GM19099 (cell line): Measurements from ENCODE around the gene TRIB2.

Source experiments
- POLR2A ChIP-seq: IDR thresholded peaks from 3 replicates; pipeline ENCODE4 v1.6.1; 2011; ENCODE audit warnings: low read depth; ENCODE audit not compliant: insufficient read length; ENCODE audit errors: extremely low read depth

TRIB2 gene

DNA sequence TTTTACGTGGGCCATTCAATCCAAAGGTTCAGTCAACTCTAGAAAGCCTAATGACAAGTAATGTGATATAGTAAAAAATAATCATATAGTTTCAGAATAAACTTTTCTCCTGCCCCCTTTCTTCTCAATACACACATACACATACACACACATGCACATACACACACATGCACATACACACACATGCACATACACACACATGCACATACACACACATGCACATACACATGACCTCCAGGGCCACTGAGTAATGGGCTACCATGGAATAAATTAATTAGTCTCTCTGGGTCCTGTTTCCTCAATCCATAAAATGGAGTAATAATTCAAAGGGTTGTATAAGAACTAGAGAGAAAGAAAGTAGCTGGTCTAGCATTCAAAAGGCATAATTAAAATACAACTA is 5.4 kb upstream of the TRIB2 start:
- TF ChIP-seq POLR2A, result no peak

DNA sequence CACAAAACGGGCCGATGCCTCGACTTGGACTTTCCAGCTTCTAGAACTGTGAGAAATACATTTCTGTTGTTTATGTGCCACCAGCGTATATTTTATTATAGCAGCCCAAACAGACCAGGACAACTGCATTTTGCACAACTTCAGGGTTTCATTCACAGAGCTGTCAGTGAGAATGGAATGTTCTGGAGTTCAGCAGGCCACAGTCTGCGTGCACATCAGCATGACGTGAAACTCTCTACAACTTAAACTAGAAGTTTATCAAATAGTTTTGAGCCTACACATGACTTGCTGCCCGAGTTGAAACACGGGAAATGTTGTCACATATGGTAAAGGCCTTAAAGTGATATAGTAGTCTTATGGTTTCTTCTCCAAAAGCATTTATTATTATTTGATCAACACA is 3.9 kb upstream of the TRIB2 start:
- no peak for TF ChIP-seq POLR2A

DNA sequence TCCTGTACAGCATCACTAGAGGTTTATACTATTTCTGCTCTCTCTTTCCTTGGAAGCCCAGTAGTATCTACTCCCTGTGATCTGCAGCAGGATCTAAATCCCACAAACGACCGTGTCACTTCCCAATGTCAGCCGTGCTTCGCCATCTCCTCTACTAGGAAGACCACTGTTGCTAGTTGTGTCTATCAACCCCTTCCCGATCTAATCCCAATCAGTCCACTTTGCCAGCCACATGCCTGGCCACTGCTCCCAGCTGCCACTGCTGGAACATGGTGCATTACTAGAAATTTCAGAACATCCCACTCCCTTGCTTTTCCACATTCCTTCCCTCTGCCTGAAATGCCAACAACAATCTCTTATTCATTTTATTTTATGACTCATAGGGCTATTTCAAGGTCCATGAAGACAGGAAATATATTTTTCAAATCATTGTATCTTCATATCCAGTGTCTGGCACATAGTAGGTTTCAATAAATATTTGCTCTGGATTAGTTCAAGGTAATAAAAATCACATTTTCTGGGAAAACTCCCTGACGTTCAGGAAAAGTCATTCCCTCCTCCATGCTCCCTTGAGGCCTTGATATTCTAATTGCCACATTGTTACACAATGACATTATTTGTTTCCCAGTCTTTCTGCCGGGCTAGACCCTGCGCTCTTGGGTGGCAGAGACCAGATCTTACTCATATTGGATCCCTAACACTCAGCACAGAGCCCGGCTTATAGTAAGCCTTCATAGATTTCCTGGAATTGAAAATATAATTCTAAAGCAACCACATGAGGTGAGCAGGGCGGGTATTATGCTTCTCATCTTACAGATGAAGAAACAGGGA is 2.1 kb upstream of the TRIB2 start:
- no peak for TF ChIP-seq POLR2A

DNA sequence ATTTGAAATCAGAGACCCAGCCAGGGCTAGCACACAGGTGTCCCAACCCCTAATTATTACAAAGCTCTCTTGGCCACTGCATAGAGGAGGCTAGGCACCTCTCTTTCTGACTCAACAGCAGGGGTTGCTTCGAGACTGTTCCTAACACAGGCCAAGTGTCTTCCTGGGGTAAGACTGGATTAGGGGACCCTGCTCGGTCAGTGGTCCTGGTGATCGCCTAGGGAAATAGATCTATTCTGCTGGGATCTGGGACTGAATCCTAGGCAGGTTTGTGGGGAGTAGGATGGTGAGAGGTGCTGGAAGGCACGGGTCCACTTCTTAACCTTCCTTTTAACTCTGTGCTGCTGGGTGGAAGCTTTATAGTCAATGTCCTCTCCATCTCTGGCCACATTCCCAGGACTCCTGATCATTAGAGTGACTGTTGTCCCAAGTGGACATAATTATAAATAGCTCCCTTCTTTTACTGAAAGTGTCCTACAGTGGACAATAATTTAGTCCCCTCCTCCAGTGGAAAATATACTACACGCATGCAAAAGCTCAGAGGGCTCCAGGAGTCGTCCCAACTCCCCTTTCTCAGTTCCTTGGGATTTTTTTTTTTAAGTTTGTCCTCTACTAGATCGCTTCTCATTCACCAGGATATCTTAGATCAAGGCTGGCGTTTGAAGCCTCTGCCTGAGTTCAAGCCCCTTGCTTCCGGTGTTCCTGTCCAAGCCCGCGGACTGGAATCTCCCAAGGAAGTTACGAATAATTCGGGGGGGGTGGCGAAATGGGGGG is 1.3 kb upstream of the TRIB2 start:
- no peak for TF ChIP-seq POLR2A

DNA sequence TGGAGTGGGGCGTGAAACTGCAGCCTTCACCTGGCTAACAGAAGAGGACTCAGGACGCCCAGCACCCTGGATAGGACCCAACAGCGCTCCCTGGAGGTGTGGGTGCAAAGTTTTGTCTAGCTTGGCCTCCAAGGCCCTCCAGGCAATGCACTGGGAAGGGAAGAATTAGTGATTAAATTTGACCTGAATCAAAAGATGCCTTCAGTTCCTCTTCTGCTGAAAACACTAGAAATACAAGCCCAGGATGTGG is 779 bp upstream of the TRIB2 start:
- TF ChIP-seq POLR2A, result no peak

DNA sequence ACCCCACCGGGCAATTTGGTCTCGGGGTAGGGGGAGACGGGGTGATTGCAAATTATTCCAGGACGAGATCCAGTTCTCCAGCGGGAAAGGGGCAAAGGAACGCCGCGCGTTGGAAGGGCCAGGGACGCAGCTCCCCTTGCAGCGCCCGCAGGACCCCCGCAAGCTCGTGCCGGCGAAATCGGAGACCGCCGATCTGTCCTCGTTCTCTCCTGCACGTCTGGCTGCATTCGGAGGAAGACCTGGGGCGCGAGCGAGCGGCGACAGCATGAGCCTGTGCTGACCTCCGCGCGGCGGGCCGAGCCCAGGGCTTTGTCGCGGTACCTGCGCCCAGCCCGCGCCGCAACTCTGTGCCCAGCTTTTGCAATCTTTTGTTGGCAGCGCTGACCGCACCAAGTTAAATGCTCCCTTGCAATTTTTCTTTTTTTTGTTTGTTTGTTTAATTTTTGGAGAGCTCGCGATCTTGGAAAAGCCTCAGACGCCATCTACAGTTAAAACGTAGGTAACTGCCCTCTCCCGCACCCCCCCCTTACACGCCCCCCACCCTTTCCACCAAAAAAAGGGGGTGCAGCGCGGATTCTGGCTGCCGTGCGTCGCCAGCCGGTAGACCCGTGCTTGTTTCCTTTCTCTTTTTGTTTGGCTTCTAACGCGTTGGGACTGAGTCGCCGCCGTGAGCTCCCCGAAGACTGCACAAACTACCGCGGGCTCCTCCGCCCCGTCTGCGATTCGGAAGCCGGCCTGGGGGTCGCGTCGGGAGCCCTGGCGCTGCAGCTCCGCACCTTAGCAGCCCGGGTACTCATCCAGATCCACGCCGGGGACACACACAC is 667 bp downstream of the TRIB2 start:
- TF ChIP-seq POLR2A, result no peak

DNA sequence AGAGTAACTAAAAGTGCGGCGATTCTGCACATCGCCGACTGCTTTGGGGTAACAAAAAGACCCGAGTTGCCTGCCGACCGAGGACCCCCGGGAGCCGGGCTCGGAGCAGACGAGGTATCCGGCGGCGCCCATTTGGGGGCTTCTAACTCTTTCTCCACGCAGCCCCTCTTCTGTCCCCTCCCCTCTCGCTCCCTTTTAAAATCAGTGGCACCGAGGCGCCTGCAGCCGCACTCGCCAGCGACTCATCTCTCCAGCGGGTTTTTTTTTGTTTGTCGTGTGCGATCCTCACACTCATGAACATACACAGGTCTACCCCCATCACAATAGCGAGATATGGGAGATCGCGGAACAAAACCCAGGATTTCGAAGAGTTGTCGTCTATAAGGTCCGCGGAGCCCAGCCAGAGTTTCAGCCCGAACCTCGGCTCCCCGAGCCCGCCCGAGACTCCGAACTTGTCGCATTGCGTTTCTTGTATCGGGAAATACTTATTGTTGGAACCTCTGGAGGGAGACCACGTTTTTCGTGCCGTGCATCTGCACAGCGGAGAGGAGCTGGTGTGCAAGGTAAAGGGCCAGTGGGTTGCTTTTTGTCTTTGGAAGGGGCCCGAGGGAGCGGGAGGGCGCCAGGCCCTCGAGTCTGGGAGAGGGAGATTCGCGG is 1.4 kb downstream of the TRIB2 start:
- no peak for TF ChIP-seq POLR2A

DNA sequence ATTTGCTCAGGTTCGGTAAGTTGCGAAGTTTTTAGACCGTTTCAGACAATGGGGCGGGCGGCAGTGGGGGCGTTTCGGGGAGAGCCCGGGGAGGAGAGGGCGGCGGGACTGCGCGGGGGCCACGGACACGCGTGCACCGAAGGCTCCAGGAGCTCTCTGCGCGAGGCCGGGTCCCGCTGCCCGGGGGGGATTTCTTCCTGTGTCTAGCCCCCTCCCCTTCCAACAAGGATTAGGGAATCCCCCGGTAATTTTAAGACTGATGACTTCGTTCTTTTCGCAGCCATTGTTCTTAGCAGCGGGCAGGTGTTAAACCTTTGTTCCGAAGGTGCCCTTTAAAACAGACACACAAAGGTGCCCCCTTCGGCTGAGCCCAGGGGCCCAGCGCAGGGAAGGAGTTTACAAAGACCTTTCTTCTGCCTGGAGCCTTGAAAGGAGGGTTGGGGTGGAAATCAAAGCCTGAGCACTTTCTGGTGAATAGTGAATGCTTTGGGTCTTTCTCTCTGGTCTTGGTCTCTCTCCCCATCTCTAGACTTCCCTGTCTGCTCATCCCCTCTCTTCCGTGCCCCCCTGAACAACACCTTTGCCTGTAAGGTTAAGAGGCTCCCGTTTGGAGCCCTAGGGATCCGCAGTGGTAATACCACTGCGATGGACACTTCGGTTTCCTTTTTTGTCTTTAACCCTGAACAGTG is 2.1 kb downstream of the TRIB2 start:
- no peak for TF ChIP-seq POLR2A

DNA sequence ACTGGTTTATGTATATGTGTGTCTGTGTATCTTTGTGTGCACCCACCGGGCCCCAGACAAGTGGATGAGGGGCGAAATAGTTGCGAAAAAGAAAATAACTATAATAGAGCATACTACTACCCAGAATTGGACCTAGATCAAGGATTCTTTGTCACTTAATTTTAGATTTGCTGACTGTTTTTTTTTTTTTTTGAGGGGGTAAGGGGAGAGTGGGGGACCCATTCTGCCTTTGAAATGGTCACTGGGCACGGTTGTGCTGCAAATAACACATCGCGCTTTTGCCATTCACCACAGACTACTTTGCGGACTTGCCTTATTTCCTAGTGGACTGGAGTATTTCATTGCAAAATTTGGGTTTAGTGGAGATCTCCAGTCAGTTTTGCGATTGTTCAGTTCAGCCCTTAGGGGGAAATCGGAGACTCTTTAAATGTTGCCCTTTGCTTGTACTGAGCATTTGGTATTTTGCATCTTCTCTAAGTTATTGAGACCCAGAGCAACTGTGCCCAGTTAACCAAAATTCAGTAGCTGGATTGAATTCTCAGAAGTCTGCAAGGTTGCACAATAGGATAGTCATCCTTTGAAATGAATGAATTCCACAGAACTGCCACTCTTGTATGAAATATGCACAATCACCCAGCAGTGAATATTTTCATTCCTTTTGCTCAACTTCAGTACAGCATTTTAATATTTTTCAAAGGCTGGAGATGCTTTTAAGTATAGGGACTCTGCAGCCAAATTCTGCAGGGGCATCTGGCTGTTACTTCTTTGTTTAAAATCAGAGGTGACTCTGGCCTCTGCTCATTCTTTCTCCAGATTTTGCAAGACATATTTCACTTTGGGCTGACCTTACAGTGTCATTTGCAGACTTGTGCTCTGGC is 2.9 kb downstream of the TRIB2 start:
- TF ChIP-seq POLR2A, result no peak

DNA sequence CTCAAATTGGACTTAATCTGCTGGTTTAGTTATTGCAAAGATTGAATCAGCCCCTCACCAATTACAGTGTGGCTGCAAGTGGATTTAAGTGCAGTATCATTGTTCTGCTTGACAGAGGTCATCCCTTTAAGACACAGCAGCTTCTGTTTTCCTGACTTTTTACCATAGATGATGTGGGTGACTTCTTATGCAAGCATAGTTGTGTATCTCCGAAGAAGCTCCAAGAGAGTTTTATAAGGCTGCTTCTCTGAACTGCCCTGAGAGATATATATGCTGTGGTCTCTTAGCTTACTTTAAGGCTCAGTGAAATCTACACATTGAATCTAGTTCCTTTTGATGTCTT is 3.5 kb downstream of the TRIB2 start:
- no peak for TF ChIP-seq POLR2A

DNA sequence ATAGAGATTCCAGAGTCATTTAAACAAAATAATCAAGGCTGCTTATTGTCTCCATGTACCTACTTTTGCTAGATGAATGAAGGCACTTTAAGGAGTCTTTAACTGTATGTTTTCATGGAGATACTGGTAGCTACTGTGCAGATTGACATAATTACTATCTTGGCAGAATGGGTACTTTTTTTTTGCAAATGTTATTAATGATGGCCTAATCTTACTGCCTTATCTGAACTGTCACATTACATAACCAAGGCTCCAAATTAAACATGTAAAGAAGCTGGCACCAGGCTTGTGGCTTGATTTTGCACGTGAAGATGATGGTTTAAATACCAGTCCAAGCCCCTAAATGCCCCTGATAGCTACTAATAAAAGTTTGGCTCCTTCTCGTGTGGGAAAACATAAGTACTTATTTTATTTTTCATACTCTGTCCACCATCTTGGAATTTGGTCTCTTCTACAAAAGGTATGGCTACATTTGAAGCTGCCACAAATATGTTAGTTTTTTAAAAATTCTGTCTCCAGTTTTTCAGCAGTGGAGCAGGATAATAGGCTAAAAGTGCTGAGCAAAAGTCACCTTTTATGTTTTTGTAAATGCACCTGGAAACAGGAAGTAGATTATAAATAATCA is 4.1 kb downstream of the TRIB2 start:
- TF ChIP-seq POLR2A, result no peak

DNA sequence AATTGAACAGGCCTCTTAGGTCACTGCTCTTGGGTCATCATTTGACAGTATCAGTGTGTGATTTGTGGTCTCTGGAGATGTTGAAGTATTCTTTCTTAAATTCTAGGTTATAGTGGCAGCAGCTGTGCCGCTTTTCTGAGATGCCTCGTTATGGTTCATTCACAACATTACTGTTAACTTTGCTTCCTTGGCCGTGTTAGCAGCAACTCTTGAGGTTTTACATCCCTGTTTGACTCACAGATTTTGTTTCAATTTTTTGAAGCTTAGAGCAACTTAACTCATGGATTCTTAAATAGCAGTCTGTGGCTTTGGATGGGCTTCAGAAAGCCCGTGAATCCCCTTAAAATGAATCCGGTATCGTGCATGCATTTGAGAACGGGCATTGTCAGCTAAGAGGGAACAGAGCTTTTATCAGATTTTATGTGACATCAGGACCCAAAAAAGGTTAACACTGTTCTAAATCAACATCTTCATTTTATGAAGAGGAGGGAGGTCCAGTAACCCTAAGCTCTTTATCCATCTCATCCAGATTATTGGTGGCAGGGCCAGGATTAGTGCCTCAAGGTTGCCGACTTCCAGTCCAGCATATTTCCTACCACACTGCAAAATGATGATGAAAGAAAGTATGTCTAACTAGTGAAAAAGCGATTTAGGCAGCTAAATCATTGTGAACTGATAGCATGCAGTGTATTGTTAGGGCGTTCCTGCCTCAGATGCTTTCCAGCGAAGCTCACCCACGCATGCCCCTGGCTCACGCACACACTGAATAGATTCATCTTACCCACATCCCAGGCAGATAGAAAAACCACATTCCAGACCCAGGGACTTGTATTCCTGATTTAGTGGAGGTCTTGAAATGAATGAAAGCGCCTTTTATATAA is 5.1 kb downstream of the TRIB2 start:
- no peak for TF ChIP-seq POLR2A
